Adrenal gland (tissue), 12 donors: Measurements from ENCODE around the gene ARID2. TPM values are rescaled to one million over a fixed set of nuclear protein-coding genes. Genes with fewer than 3 reads are reported as not detected.
A peak's percentile ranks its signal among the peaks of the same experiment; 100 is the strongest.

Experiments used
- DNase-seq, 7 donors: peaks; one replicate each; pipeline ENCODE4 v3.0.0-alpha.2; 2019 to 2020
- H3K27ac ChIP-seq, 5 donors: fragments of 200-600 bp; sonication (generic) in 4 of 5; 1 replicate in 3 of 5; 2 replicates in 2 of 5; pipeline versions ENCODE4 v1.5.1 to v1.8.0; 2016 to 2020; ENCODE audit warnings: mild to moderate bottlenecking in 1 of 5
- H3K27me3 ChIP-seq: fragments of 200-600 bp; 2 replicates; pipeline ENCODE4 v1.8.0; 2021
- H3K36me3 ChIP-seq, 2 donors: fragments of 200-600 bp; replicated peaks in 1 of 2; 1 replicate in 1 of 2; 2 replicates in 1 of 2; pipeline versions ENCODE4 v1.5.1 to v1.8.0; 2018 to 2022
- H3K4me1 ChIP-seq, 2 donors: fragments of 200-600 bp; replicated peaks in 1 of 2; 1 replicate in 1 of 2; 2 replicates in 1 of 2; pipeline versions ENCODE4 v1.5.1 to v1.8.0; 2018 to 2021
- H3K4me3 ChIP-seq, 4 donors: fragments of 200-600 bp; sonication (generic) in 3 of 4; one replicate each; pipeline ENCODE4 v1.5.1; 2016 to 2018
- H3K9me3 ChIP-seq, 3 donors: fragments of 200-600 bp; sonication (generic) in 1 of 3; replicated peaks in 1 of 3; 1 replicate in 2 of 3; 2 replicates in 1 of 3; pipeline versions ENCODE4 v1.5.1 to v1.8.0; 2016 to 2021
- CTCF ChIP-seq, 6 experiments: fragments of 450-650 bp in 4 of 6; fragments of 200-600 bp in 2 of 6; sonication (generic) in 1 of 6; IDR thresholded peaks; 1 replicate in 5 of 6; 2 replicates in 1 of 6; pipeline versions ENCODE4 v1.5.1 to v1.8.0; 2016 to 2021; ENCODE audit warnings: antibody characterized with exemption in 6 of 6, mild to moderate bottlenecking in 2 of 6, moderate library complexity in 1 of 6
- POLR2A ChIP-seq, 2 donors: fragments of 450-650 bp; IDR thresholded peaks; one replicate each; pipeline ENCODE4 v1.6.1; 2017; ENCODE audit warnings: antibody characterized with exemption in 2 of 2, mild to moderate bottlenecking in 2 of 2, moderate library complexity in 1 of 2
- WGBS, 4 donors: extraction: QIAGEN DNeasy Blood & Tissue Kit in 2 of 4; methylation state at CpG; one replicate each; pipeline versions ENCODE4 v1.1.5 to v1.1.7; 2013 to 2017; 5-methylcytosine and 5-hydroxymethylcytosine counted together
- intact Hi-C, 2 donors: fragments of 100-400 bp; cut with DNase I; formaldehyde crosslinking; loops; one replicate each; pipeline versions ENCODE4 v1.14.1 to v1.15.0; 2022 to 2023
- polyA plus RNA-seq, 3 donors: library from polyadenylated mRNA; stranded (reverse); fragments of 200-250 nt in 2 of 3; fragments of 350-450 nt in 1 of 3; fragmentation: Illumina TruSeq in 1 of 3; extraction: RNeasy Lipid Tissue Mini Kit (QIAGEN cat#74804) in 1 of 3; gene quantifications; one replicate each; pipeline ENCODE4 v1.2.3, GENCODE V29; 2013 to 2014
- total RNA-seq, 9 donors: library from RNA; depleted of rRNA in 4 of 9; stranded (reverse); fragments of >200 nt in 4 of 9; fragments of 120-200 nt in 1 of 9; fragmentation: NEBNext Ultra II Directional in 1 of 9; extraction: Animal tissue kit (Norgen Biotek cat#: 25700) in 1 of 9; gene quantifications; one replicate each; pipeline versions ENCODE4 v1.1.0 to v1.2.4, GENCODE V29; 2013 to 2023
- donor health status: healthy with polysubstance abuse.
- donor health status: Bipolar disorder and iron deficiency.
- donor health status: DM: yes; HTN: yes; CAD: no.
- donor health status: DM: no; HTN: no; CAD: no.
- donor health status: DM: no; HTN: no; CAD: no.
- donor health status: DM: yes; HTN: yes; CAD: no.

The ARID2 gene
- total and polyA plus RNA-seq, 12 donors, result 7.9 to 28.0 (median 17.3) TPM

- Histone ChIP-seq H3K36me3 (no peaks in the 10 kb centered on the region), H3K4me1 (peaks cover 0 to 5% of the 10 kb centered on the region in 2 donors), H3K27me3 (no peaks in the 10 kb centered on the region), H3K27ac (no peak overlapping the region), H3K9me3 (no peaks in the 10 kb centered on the region), H3K4me3 (no peak overlapping the region)
- WGBS, 4 donors, result 96 to 100% (median 97%) methylated on average over 2 of the region's 2 CpGs
- TF ChIP-seq POLR2A (IDR thresholded peaks at IDR 0.05) (no peak), CTCF (IDR thresholded peaks at IDR 0.05) (no peak)
- DNase-seq, result no peak
- intact Hi-C loops, result no loop called here
Measured at GRCh38 chr12:45743247-45743646, 13.7 kb downstream of the ARID2 start.

GRCh38 chr12:45745861-45746277, 16.4 kb downstream of the ARID2 start:
- DNase-seq, result peak in 1 of 7 donors; percentile 12
- no peaks in the 10 kb centered on the region for H3K27me3 ChIP-seq
- H3K27ac ChIP-seq, result no peak overlapping the region
- peaks cover 0 to 5% of the 10 kb centered on the region in 2 donors for H3K4me1 ChIP-seq
- H3K9me3 ChIP-seq, result no peaks in the 10 kb centered on the region
- no peak overlapping the region for H3K4me3 ChIP-seq
- WGBS, 4 donors, result 65 to 82% (median 69%) methylated on average over 1 of the region's 1 CpG
- TF ChIP-seq POLR2A (IDR thresholded peaks at IDR 0.05) (no peak), CTCF (IDR thresholded peaks at IDR 0.05) (peak in 5 of 6 experiments; percentile 8 to 53 (median 50))
- H3K36me3 ChIP-seq, result no peaks in the 10 kb centered on the region
- intact Hi-C loops, result no loop called here

- WGBS, 4 donors, result 87 to 91% (median 90%) methylated on average over 2 to 3 of the region's 3 CpGs
Measured at GRCh38 chr12:45756666-45757065, 27.2 kb downstream of the ARID2 start.

GRCh38 chr12:45757172-45757571, 27.7 kb downstream of the ARID2 start:
- Histone ChIP-seq H3K4me1 (peaks cover 0 to 8% of the 10 kb centered on the region in 2 donors), H3K36me3 (no peaks in the 10 kb centered on the region), H3K27me3 (no peaks in the 10 kb centered on the region), H3K4me3 (no peak overlapping the region), H3K27ac (no peak overlapping the region), H3K9me3 (no peaks in the 10 kb centered on the region)
- no peak for TF ChIP-seq POLR2A (IDR thresholded peaks at IDR 0.05)
- no peak for TF ChIP-seq CTCF (IDR thresholded peaks at IDR 0.05)
- no peak for DNase-seq
- WGBS, 4 donors, result 79 to 89% (median 87%) methylated on average over 3 of the region's 3 CpGs
- intact Hi-C loops, result no loop called here

More at GRCh38 chr12:45756666-45757065, 27.2 kb downstream of the ARID2 start:
- H3K27ac ChIP-seq, result no peak overlapping the region
- H3K36me3 ChIP-seq, result no peaks in the 10 kb centered on the region
- no peak for DNase-seq
- intact Hi-C loops, result no loop called here
- no peaks in the 10 kb centered on the region for H3K27me3 ChIP-seq
- peaks cover 0 to 6% of the 10 kb centered on the region in 2 donors for H3K4me1 ChIP-seq
- no peaks in the 10 kb centered on the region for H3K9me3 ChIP-seq
- TF ChIP-seq CTCF (IDR thresholded peaks at IDR 0.05), result no peak
- TF ChIP-seq POLR2A (IDR thresholded peaks at IDR 0.05), result no peak
- no peak overlapping the region for H3K4me3 ChIP-seq
